GM23338 (cell line): ENCODE results near the gene RBL1. TPM values are rescaled to one million over a fixed set of nuclear protein-coding genes. Genes with fewer than 3 reads are reported as not detected.

Experiments used
- ATAC-seq: fragments of 200-7000 bp; cut with Tn5 transposase; 3 replicates; pipeline ENCODE4 v1.9.1; 2020
- DNase-seq: peaks from one replicate; pipeline ENCODE4 v3.0.0-alpha.2; 2015; ENCODE audit warnings: low spot score
- H2AFZ ChIP-seq: fragments of 200-600 bp; sonication (generic); 2 replicates; pipeline ENCODE4 v1.8.0; 2016; ENCODE audit warnings: antibody characterized with exemption, mild to moderate bottlenecking, moderate library complexity
- H3F3A ChIP-seq: fragments of 200-600 bp; sonication (generic); replicated peaks from 2 replicates; pipeline ENCODE4 v1.8.0; 2017; ENCODE audit warnings: antibody characterized with exemption, mixed run types, low read depth
- H3K27ac ChIP-seq: fragments of 200-600 bp; sonication (generic); 2 replicates; pipeline ENCODE4 v1.6.1; 2016; ENCODE audit warnings: low read depth
- H3K27me3 ChIP-seq: fragments of 200-600 bp; sonication (generic); 2 replicates; pipeline ENCODE4 v1.8.0; 2016; ENCODE audit warnings: mild to moderate bottlenecking, mixed run types, moderate library complexity; ENCODE audit not compliant: insufficient read depth
- H3K36me3 ChIP-seq: fragments of 200-600 bp; sonication (generic); 2 replicates; pipeline ENCODE4 v1.8.0; 2016; ENCODE audit warnings: mild to moderate bottlenecking; ENCODE audit not compliant: insufficient read depth
- H3K4me1 ChIP-seq: fragments of 200-600 bp; sonication (generic); 2 replicates; pipeline ENCODE4 v1.8.0; 2016; ENCODE audit warnings: mild to moderate bottlenecking, moderate library complexity; ENCODE audit not compliant: insufficient read depth
- H3K4me2 ChIP-seq: fragments of 200-600 bp; sonication (generic); 2 replicates; pipeline ENCODE4 v1.7.1; 2017; ENCODE audit warnings: mixed run types
- H3K4me3 ChIP-seq: fragments of 200-600 bp; sonication (generic); 2 replicates; pipeline ENCODE4 v1.6.1; 2016; ENCODE audit warnings: mixed run types
- H3K79me2 ChIP-seq: fragments of 200-600 bp; sonication (generic); replicated peaks from 2 replicates; pipeline ENCODE4 v1.8.0; 2017; ENCODE audit warnings: mild to moderate bottlenecking; ENCODE audit not compliant: insufficient read depth
- H3K9me2 ChIP-seq: fragments of 200-600 bp; sonication (generic); 2 replicates; pipeline ENCODE4 v1.8.0; 2017; ENCODE audit not compliant: insufficient read depth
- H4K20me1 ChIP-seq: fragments of 200-600 bp; sonication (generic); replicated peaks from 2 replicates; pipeline ENCODE4 v1.8.0; 2017; ENCODE audit warnings: mild to moderate bottlenecking; ENCODE audit not compliant: insufficient read depth
- H3K27ac Mint-ChIP-seq: 2 replicates; pipeline ENCODE4 v1.8.0; 2020; ENCODE audit warnings: inconsistent platforms, mild to moderate bottlenecking, moderate library complexity, mixed read lengths
- H3K27me3 Mint-ChIP-seq: 3 replicates; pipeline ENCODE4 v1.8.0; 2022; ENCODE audit warnings: low read depth, mild to moderate bottlenecking, moderate library complexity, mixed read lengths, inconsistent platforms; ENCODE audit not compliant: insufficient read depth, poor library complexity
- H3K36me3 Mint-ChIP-seq: 3 replicates; pipeline ENCODE4 v1.8.0; 2021; ENCODE audit warnings: low read depth, mild to moderate bottlenecking, inconsistent platforms, moderate library complexity, mixed read lengths
- H3K4me1 Mint-ChIP-seq: 3 replicates; pipeline ENCODE4 v1.8.0; 2020; ENCODE audit warnings: mild to moderate bottlenecking, inconsistent platforms, mixed read lengths
- H3K4me3 Mint-ChIP-seq: 3 replicates; pipeline ENCODE4 v1.8.0; 2021; ENCODE audit warnings: moderate library complexity, mild to moderate bottlenecking, inconsistent platforms, mixed read lengths
- H3K9me3 Mint-ChIP-seq: 3 replicates; pipeline ENCODE4 v1.8.0; 2020; ENCODE audit warnings: moderate library complexity, mild to moderate bottlenecking, inconsistent platforms, mixed read lengths
- CREB1 ChIP-seq: fragments of 250-450 bp; sonication (Bioruptor Pico); IDR thresholded peaks from 2 replicates; pipeline ENCODE4 v1.5.0; 2020; ENCODE audit warnings: low read depth, mild to moderate bottlenecking, moderate library complexity
- CTCF ChIP-seq, 2 experiments: fragments of 200-600 bp in 1 of 2; sonication (generic) in 1 of 2; conservative IDR thresholded peaks; 2 replicates each; pipeline versions ENCODE4 v1.5.1 to v1.6.1; 2016 to 2017; ENCODE audit warnings: antibody characterized with exemption in 2 of 2, low read depth in 2 of 2, mild to moderate bottlenecking in 2 of 2, moderate library complexity in 1 of 2
- EZH2 ChIP-seq: fragments of 200-600 bp; sonication (generic); IDR thresholded peaks from one replicate; pipeline ENCODE4 v1.8.0; 2017; ENCODE audit warnings: antibody characterized with exemption, mild to moderate bottlenecking, low read depth; ENCODE audit not compliant: unreplicated experiment
- EZH2phosphoT487 ChIP-seq: fragments of 200-600 bp; sonication (generic); IDR thresholded peaks from one replicate; pipeline ENCODE4 v1.8.1; 2018; ENCODE audit warnings: antibody characterized with exemption; ENCODE audit not compliant: unreplicated experiment
- NANOG ChIP-seq: IDR thresholded peaks from 2 replicates; pipeline ENCODE4 v1.6.1; 2016; ENCODE audit warnings: antibody characterized with exemption, borderline replicate concordance
- ZNF114 ChIP-seq: fragments of 250-450 bp; sonication (Bioruptor Pico); IDR thresholded peaks from 2 replicates; pipeline ENCODE4 v1.5.0; 2020; ENCODE audit warnings: mild to moderate bottlenecking, moderate library complexity
- ZNF462 ChIP-seq: fragments of 250-450 bp; sonication (Bioruptor Pico); IDR thresholded peaks from 2 replicates; pipeline ENCODE4 v1.5.0; 2020; ENCODE audit warnings: mild to moderate bottlenecking, moderate library complexity
- polyA plus RNA-seq: library from polyadenylated mRNA; unstranded; fragments of >200 nt; fragmentation: Nextera tagmentation; extraction: Ambion mirVana; gene quantifications from 2 replicates; pipeline ENCODE4 v1.2.1, GENCODE V29; 2016
- total RNA-seq: library from RNA; depleted of rRNA; stranded (reverse); fragments of >200 nt; shearing (Covaris generic); gene quantifications from 2 replicates; pipeline ENCODE4 v1.2.3, GENCODE V29; 2014
- TF ChIP-seq, protein P1 (sequence below): IDR thresholded peaks from one replicate; pipeline ENCODE4 v1.6.1; 2018; ENCODE audit warnings: antibody characterized with exemption; ENCODE audit not compliant: unreplicated experiment

Gene RBL1
- total and polyA plus RNA-seq, 2 experiments from 2014 or later = 6.4 to 12.6 TPM

GRCh38 chr20:36984257-36984638 is 111.5 kb downstream of the RBL1 start (continued):
- TF ChIP-seq, protein P1, sequence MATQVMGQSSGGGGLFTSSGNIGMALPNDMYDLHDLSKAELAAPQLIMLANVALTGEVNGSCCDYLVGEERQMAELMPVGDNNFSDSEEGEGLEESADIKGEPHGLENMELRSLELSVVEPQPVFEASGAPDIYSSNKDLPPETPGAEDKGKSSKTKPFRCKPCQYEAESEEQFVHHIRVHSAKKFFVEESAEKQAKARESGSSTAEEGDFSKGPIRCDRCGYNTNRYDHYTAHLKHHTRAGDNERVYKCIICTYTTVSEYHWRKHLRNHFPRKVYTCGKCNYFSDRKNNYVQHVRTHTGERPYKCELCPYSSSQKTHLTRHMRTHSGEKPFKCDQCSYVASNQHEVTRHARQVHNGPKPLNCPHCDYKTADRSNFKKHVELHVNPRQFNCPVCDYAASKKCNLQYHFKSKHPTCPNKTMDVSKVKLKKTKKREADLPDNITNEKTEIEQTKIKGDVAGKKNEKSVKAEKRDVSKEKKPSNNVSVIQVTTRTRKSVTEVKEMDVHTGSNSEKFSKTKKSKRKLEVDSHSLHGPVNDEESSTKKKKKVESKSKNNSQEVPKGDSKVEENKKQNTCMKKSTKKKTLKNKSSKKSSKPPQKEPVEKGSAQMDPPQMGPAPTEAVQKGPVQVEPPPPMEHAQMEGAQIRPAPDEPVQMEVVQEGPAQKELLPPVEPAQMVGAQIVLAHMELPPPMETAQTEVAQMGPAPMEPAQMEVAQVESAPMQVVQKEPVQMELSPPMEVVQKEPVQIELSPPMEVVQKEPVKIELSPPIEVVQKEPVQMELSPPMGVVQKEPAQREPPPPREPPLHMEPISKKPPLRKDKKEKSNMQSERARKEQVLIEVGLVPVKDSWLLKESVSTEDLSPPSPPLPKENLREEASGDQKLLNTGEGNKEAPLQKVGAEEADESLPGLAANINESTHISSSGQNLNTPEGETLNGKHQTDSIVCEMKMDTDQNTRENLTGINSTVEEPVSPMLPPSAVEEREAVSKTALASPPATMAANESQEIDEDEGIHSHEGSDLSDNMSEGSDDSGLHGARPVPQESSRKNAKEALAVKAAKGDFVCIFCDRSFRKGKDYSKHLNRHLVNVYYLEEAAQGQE = no peak
- TF ChIP-seq NANOG = no peak
- TF ChIP-seq CTCF (conservative IDR thresholded peaks at IDR 0.05; ENCODE audit: low read depth in 2 of 2) = no peak

DNA sequence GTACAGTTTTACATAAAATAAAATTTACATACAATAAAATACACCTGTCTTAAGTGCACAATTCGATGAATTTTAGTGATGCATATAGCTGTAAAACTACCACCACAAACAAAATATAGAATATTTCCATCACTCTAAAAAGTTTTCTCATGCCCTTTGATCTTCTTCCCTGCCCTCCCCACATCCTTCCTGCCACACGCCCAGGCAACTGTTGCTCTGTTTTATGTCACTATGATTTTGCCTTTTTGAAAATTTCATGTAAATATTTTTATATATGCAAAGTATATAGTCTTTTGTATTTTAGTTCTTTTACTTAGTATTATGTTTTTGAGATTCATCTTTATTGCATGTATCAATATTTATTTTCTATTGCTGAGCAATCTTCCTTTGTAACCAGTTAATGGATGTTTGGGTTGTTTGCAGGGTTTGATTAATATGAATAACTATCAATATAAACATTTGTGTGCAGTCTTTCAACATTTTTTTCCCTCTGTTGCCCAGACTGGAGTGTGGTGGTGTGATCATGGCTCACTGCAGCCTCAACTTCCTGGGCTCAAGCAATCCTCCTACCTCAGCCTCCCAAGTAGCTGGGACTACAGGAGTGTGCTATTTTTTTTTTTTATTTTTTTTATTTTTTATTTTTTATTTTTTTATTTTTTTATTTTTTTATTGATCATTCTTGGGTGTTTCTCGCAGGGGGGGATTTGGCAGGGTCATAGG is 120.5 kb downstream of the RBL1 start:
- no peak overlapping the region for H3K27ac ChIP-seq
- peaks cover 3% of the 10 kb centered on the region for H3K36me3 Mint-ChIP-seq
- H4K20me1 ChIP-seq = no peaks in the 10 kb centered on the region
- H3K27me3 ChIP-seq = no peaks in the 10 kb centered on the region
- no peaks in the 10 kb centered on the region for H3F3A ChIP-seq
- no peak overlapping the region for H3K27ac Mint-ChIP-seq
- DNase-seq = no peak
- no peak overlapping the region for H3K4me2 ChIP-seq
- H3K4me1 Mint-ChIP-seq = no peaks in the 10 kb centered on the region
- H3K79me2 ChIP-seq = no peaks in the 10 kb centered on the region
- no peak overlapping the region for H3K4me3 Mint-ChIP-seq
- H3K4me1 ChIP-seq = no peaks in the 10 kb centered on the region
- no peaks in the 10 kb centered on the region for H3K27me3 Mint-ChIP-seq
- H2AFZ ChIP-seq = no peak overlapping the region
- H3K9me2 ChIP-seq = no peaks in the 10 kb centered on the region
- H3K36me3 ChIP-seq = no peaks in the 10 kb centered on the region
- ATAC-seq = no peak
- H3K4me3 ChIP-seq = no peak overlapping the region
- H3K9me3 Mint-ChIP-seq = peaks cover 8% of the 10 kb centered on the region; the same call in 2 of the 3 replicates
- TF ChIP-seq CTCF (conservative IDR thresholded peaks at IDR 0.05; ENCODE audit: low read depth in 2 of 2) = no peak
- no peak for TF ChIP-seq CREB1 (CRISPR knock-in tag)
- no peak for TF ChIP-seq EZH2
- no peak for TF ChIP-seq EZH2phosphoT487
- TF ChIP-seq ZNF462 (CRISPR knock-in tag) = no peak
- no peak for TF ChIP-seq ZNF114 (CRISPR knock-in tag)
